Hematopoietic multipotent progenitor cell (in vitro differentiated cells): Measurements from ENCODE around the gene IFNA7. TPM values are rescaled to one million over a fixed set of nuclear protein-coding genes. Genes with fewer than 3 reads are reported as not detected.
A peak's percentile ranks its signal among the peaks of the same experiment; 100 is the strongest.
"Not testable (repeated sequence)": the region's sequence is repeated elsewhere in the genome, so short reads cannot be mapped to it uniquely, and the experiment has no call there.

Experiments used
- DNase-seq, 3 donors: peaks; one replicate each; pipeline ENCODE4 v3.0.0-alpha.2; 2011 to 2015; ENCODE audit warnings: low read depth in 2 of 3, low spot score in 2 of 3
- small RNA-seq: library from RNA; depleted of rRNA; stranded (forward); fragments of <200 nt; gene quantifications from one replicate; pipeline ENCODE3, GENCODE V24; 2012
- total RNA-seq: library from RNA; depleted of rRNA; stranded (reverse); fragments of >200 nt; gene quantifications from one replicate; pipeline ENCODE4 v1.2.3, GENCODE V29; 2012

Gene IFNA7
- total RNA-seq, 1 donor: not detected

DNA sequence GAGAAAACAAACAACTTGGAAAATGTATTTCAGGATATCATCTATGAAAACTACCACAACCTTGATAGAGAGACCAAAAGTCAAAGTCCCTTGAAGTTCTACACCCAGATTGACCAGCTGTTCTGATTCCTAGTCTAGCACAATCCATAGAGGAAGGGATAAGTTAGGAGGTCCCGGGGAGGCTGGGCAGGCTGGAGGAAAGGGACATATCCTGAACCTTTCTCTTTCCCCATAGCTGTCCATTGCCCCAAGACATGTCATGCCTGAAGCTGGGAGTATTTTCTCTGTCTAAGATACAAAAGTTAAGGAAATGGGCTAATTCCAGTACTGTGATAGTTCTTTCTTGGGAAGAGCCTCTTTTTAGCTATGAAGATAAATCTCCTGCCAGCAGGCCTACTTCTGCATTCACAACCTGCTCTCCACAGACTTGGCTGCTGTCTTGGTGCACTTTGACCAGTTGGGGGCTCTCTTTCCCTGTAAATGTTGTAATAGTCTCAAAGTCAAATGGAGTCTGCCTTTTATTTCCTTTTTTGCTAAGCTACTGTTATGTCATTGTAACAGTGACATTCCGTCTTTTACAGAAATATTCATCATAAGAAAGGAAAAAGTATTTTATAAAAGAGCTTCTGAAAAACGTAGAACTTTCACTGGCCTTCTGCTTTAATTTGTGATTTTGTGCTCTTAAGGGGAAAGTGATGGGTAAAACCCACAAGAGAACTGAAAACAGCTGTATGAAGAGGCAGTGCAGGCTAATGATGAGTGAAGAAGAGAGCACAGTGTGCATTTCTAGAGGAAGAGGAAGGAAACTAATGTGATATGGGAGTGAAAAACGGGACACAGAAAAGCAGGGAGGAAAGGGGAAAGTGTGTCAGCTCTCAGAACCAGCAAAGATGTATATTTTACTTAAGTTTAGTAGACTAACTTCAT is 18.9 kb downstream of the IFNA7 start:
- DNase-seq: peak in 2 of 3 donors; percentile 31 to 72

- no peak for DNase-seq
Observed at GRCh38 chr9:21174671-21175070, 27.3 kb downstream of the IFNA7 start.

DNA sequence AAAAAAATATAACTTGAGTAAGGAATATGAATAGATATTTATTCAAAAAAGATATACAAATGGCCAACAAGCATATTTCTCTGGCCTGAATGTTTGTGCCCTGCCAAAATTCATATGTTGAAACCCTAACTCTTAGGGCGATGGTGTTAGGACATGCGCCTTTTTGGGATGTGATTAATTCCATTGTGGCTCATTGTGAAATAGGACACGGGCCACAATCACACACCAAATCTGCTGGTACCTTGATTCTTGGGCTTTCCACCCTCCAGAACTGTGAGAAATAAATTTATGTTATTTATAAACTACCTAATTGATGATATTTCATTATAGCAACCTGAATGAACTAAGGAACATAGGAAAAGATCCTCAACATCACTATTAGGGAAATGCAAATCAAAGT is 29.8 kb downstream of the IFNA7 start:
- no peak for DNase-seq

GRCh38 chr9:21171351-21171750 is 30.7 kb downstream of the IFNA7 start:
- DNase-seq: no peak

GRCh38 chr9:21166560-21166959 is 35.4 kb downstream of the IFNA7 start, which contains the start of gene IFNA21:
TSS of gene IFNA21 (minus strand) at chr9:21166660. CDS start at chr9:21166612, 48 bp downstream.
- not testable (repeated sequence) for DNase-seq

GRCh38 chr9:21165516-21165915 is 36.5 kb downstream of the IFNA7 start:
- DNase-seq: no peak

GRCh38 chr9:21160178-21160577 is 41.8 kb downstream of the IFNA7 start:
- DNase-seq: peak in 1 of 3 donors; percentile 40

GRCh38 chr9:21155501-21155900 is 46.5 kb downstream of the IFNA7 start:
- DNase-seq: no peak

- peak in 1 of 3 donors; percentile 36 for DNase-seq
Observed at GRCh38 chr9:21154018-21154608, 47.9 kb downstream of the IFNA7 start.

DNA sequence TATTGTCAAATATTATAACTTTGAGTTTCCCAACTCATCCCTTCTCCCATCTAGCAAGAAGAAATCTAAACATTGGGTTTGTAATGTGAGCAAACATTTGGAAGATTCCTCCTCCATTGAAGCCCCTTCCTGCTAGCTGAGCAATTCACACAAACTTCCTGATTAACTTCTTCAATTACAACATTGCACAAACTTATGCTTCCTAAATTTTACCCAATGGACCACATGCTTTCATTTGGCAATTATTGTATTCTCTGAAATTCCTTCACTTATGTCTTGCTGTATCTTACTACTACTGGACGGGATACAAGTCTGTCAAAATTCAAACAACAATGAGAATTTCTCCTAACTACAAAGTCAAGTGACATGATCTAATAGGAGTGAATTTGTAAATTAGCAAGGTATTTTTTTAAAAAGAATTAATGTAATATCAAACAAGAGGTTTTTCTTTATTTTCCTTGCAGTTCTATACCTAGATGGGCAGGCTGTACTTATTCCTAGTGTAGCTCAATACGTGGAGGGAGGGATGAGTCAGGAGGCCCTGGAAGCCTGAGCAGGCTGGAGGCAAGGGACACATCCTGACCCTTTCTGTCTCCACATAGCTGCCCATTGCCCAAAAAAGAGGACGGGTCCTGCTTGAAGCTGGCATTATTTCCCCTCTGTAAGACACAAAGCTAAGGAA is 48.5 kb downstream of the IFNA7 start:
- no peak for DNase-seq

Small RNA genes lying within 50 kb of the gene (small RNA-seq; reads per million reads assigned to genes)
- gene RF00019: not detected

Other genes starting within 250 kb of the IFNA7 start
- 18.9 TPM for gene HACD4, start 170.6 kb downstream of the IFNA7 start, total RNA-seq
- under 0.01 TPM for gene IFNB1, start 124.3 kb downstream of the IFNA7 start, total RNA-seq
- gene IFNW1, start 60.4 kb downstream of the IFNA7 start, total RNA-seq: not detected
- gene IFNA21, start 35.5 kb downstream of the IFNA7 start, total RNA-seq: not detected
- not detected for gene IFNA4, start 14.6 kb downstream of the IFNA7 start, total RNA-seq
- gene IFNA10, start 4.9 kb upstream of the IFNA7 start, total RNA-seq: not detected
- not detected for gene IFNA16, start 15.1 kb upstream of the IFNA7 start, total RNA-seq
- gene IFNA17, start 26.0 kb upstream of the IFNA7 start, total RNA-seq: not detected
- gene IFNA14, start 37.8 kb upstream of the IFNA7 start, total RNA-seq: not detected
- not detected for gene IFNA5, start 103.1 kb upstream of the IFNA7 start, total RNA-seq
- 22.6 TPM for gene KLHL9, start 133.2 kb upstream of the IFNA7 start, total RNA-seq
- not detected for gene IFNA6, start 148.7 kb upstream of the IFNA7 start, total RNA-seq
- not detected for gene IFNA13, start 165.9 kb upstream of the IFNA7 start, total RNA-seq
- gene IFNA2, start 183.2 kb upstream of the IFNA7 start, total RNA-seq: not detected
- not detected for gene IFNA8, start 206.9 kb upstream of the IFNA7 start, total RNA-seq
- gene IFNA1, start 238.2 kb upstream of the IFNA7 start, total RNA-seq: not detected